Measurements from ENCODE around the gene SEPTIN5.

- peak; percentile 100 for TF ChIP-seq EZH2 (IDR thresholded peaks at IDR 0.05; ENCODE audit: borderline replicate concordance, low read depth, low read length)
- no peak for TF ChIP-seq FOXK1 (CRISPR knock-in tag; IDR thresholded peaks at IDR 0.05; ENCODE audit: borderline replicate concordance)
- TF ChIP-seq ZNF274 (IDR thresholded peaks at IDR 0.05; ENCODE audit: borderline replicate concordance, low read depth, low read length), result no peak
- no peak for TF ChIP-seq TCF7L2 (IDR thresholded peaks at IDR 0.05; ENCODE audit: low read depth, low read length)
- no peak for TF ChIP-seq HDGF (IDR thresholded peaks at IDR 0.05)
- TF ChIP-seq POLR2A (conservative IDR thresholded peaks at IDR 0.05), result no peak
- no peak for TF ChIP-seq ZNF518B (CRISPR knock-in tag; IDR thresholded peaks at IDR 0.05)
- no peak for TF ChIP-seq RERE (CRISPR knock-in tag; IDR thresholded peaks at IDR 0.05; ENCODE audit: borderline replicate concordance)
Measured at GRCh38 chr22:19754701-19755144, 40.4 kb downstream of the SEPTIN5 start.
